ENCODE data around the gene ROS1.

- TF ChIP-seq CTCF (IDR thresholded peaks at IDR 0.05; ENCODE audit: low read depth, low read length, missing input control) (no peak), YY1 (IDR thresholded peaks at IDR 0.05) (no peak), MAX (IDR thresholded peaks at IDR 0.05) (no peak), GABPA (IDR thresholded peaks at IDR 0.05 in 1 of 2, conservative IDR thresholded peaks at IDR 0.05 in 1 of 2) (no peak)
- TF ChIP-seq, protein P1, sequence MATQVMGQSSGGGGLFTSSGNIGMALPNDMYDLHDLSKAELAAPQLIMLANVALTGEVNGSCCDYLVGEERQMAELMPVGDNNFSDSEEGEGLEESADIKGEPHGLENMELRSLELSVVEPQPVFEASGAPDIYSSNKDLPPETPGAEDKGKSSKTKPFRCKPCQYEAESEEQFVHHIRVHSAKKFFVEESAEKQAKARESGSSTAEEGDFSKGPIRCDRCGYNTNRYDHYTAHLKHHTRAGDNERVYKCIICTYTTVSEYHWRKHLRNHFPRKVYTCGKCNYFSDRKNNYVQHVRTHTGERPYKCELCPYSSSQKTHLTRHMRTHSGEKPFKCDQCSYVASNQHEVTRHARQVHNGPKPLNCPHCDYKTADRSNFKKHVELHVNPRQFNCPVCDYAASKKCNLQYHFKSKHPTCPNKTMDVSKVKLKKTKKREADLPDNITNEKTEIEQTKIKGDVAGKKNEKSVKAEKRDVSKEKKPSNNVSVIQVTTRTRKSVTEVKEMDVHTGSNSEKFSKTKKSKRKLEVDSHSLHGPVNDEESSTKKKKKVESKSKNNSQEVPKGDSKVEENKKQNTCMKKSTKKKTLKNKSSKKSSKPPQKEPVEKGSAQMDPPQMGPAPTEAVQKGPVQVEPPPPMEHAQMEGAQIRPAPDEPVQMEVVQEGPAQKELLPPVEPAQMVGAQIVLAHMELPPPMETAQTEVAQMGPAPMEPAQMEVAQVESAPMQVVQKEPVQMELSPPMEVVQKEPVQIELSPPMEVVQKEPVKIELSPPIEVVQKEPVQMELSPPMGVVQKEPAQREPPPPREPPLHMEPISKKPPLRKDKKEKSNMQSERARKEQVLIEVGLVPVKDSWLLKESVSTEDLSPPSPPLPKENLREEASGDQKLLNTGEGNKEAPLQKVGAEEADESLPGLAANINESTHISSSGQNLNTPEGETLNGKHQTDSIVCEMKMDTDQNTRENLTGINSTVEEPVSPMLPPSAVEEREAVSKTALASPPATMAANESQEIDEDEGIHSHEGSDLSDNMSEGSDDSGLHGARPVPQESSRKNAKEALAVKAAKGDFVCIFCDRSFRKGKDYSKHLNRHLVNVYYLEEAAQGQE (IDR thresholded peaks at IDR 0.05): no peak
These were observed 81.1 kb downstream of the ROS1 start for GRCh38 chr6:117344444-117345291.
